Activated naive CD8-positive, alpha-beta T cell treated with anti-CD3 and anti-CD28 coated beads for 36 hours (primary cell): ENCODE measurements around the gene CLEC19A. TPM values are rescaled to one million over a fixed set of nuclear protein-coding genes. Genes with fewer than 3 reads are reported as not detected.
"Not testable (repeated sequence)": the region's sequence is repeated elsewhere in the genome, so short reads cannot be mapped to it uniquely, and the experiment has no call there.

Experiments used
- DNase-seq: peaks from one replicate; pipeline ENCODE4 v3.0.0; 2021
- H3K27ac Mint-ChIP-seq: one replicate; pipeline ENCODE4 v1.8.0; 2022; ENCODE audit warnings: mild to moderate bottlenecking, moderate library complexity, mixed read lengths
- H3K27me3 Mint-ChIP-seq: one replicate; pipeline ENCODE4 v1.8.0; 2022; ENCODE audit warnings: mild to moderate bottlenecking, mixed read lengths
- H3K36me3 Mint-ChIP-seq: one replicate; pipeline ENCODE4 v1.8.0; 2021; ENCODE audit warnings: mild to moderate bottlenecking, mixed read lengths
- H3K4me1 Mint-ChIP-seq: one replicate; pipeline ENCODE4 v1.8.0; 2021; ENCODE audit warnings: mixed read lengths
- H3K4me3 Mint-ChIP-seq: one replicate; pipeline ENCODE4 v1.8.0; 2022; ENCODE audit warnings: mild to moderate bottlenecking, moderate library complexity, mixed read lengths
- H3K9me3 Mint-ChIP-seq: one replicate; pipeline ENCODE4 v1.8.0; 2022; ENCODE audit warnings: mixed read lengths
- total RNA-seq, 2 experiments: library from RNA; stranded (reverse); gene quantifications; one replicate each; pipeline ENCODE4 v1.2.3, GENCODE V29; 2021

Gene CLEC19A
- total RNA-seq, 2 experiments from 2014 or later = not detected

DNA sequence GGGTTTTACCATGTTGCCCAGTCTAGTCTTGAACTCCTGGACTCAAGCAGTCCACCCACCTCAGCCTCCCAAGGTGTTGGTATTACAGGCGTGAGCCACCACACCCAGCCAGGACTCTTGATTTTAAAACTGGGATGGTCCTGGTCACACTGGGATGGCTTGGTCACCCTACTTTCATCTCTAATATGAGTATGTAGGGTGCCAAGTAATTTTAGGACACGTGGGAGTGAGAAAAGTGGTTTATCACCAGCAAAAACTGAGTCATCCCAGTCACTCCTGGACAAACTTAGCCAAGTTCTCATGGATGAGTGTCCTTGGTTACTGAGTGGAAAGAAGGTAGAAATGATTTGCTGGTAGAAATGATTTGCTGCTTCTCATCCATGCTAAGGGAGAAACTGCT lies 9.9 kb downstream of the CLEC19A start:
- H3K36me3 Mint-ChIP-seq = no peaks in the 10 kb centered on the region
- H3K27me3 Mint-ChIP-seq = peaks cover 27% of the 10 kb centered on the region
- no peak overlapping the region for H3K4me3 Mint-ChIP-seq
- DNase-seq = no peak
- peaks cover 5% of the 10 kb centered on the region for H3K9me3 Mint-ChIP-seq
- H3K27ac Mint-ChIP-seq = no peak overlapping the region
- peaks cover 8% of the 10 kb centered on the region for H3K4me1 Mint-ChIP-seq

DNA sequence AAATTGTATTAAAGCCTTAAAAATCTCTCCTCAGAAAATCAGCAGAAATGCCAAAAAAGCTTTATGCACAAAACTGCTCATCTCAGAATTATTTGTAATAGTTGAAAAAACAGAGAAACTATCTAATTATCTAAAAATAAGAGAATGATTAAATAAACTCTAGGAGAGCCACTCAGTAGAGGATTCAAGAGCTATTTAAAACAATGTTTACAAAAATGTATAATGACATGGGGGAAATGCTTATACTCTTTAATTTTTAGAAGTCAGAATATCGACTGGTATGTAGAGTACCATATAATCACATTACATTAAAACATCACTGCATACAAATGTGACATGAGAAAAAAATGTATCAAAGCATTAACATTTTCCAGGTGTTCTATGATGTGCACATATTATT lies 11.9 kb downstream of the CLEC19A start:
- peaks cover 16% of the 10 kb centered on the region for H3K27me3 Mint-ChIP-seq
- H3K4me3 Mint-ChIP-seq = no peak overlapping the region
- H3K36me3 Mint-ChIP-seq = no peaks in the 10 kb centered on the region
- H3K27ac Mint-ChIP-seq = no peak overlapping the region
- no peak for DNase-seq
- peaks cover 8% of the 10 kb centered on the region for H3K4me1 Mint-ChIP-seq
- H3K9me3 Mint-ChIP-seq = peaks cover 5% of the 10 kb centered on the region

DNA sequence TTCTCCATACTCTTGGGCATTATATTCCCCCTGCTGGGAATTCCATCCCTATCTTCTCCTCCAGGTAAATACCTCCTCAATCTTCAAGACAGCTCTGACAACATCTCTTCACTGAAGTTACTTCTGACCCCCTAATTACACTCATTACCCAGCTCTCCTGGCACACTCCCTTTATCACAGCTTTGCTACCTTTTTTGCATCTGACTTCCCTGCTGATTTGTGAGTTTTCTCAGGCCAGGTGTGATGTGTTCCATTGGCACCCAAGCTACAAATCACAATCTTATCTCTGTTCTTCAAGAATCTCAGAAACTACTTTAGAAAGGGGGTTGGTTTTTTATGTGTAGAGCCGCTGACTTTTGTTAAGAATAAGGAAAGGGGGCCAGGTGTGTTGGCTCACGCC lies 14.0 kb downstream of the CLEC19A start:
- H3K36me3 Mint-ChIP-seq = no peaks in the 10 kb centered on the region
- peaks cover 7% of the 10 kb centered on the region for H3K27me3 Mint-ChIP-seq
- no peak for DNase-seq
- H3K4me1 Mint-ChIP-seq = peaks cover 2% of the 10 kb centered on the region
- no peak overlapping the region for H3K4me3 Mint-ChIP-seq
- no peak overlapping the region for H3K27ac Mint-ChIP-seq
- H3K9me3 Mint-ChIP-seq = peaks cover 4% of the 10 kb centered on the region

DNA sequence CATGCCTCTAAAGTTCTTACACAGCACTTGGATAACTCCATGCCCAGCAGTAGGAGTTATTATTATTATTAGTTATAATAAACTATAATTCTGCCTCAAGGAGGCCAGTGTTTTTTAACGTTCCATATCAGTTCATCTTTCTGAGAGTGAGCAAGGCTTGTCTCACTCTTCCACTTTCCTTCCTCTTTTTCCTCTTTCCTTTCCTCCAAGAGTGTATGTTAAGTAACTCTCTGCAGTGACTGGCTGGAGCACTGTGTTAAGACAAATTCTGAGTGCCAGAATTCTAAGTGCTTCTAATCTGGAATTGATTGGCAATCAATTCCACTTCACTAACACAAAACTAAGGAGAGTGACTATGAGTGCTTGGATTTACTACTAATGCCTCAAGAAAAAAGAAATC lies 16.4 kb downstream of the CLEC19A start:
- H3K36me3 Mint-ChIP-seq = no peaks in the 10 kb centered on the region

DNA sequence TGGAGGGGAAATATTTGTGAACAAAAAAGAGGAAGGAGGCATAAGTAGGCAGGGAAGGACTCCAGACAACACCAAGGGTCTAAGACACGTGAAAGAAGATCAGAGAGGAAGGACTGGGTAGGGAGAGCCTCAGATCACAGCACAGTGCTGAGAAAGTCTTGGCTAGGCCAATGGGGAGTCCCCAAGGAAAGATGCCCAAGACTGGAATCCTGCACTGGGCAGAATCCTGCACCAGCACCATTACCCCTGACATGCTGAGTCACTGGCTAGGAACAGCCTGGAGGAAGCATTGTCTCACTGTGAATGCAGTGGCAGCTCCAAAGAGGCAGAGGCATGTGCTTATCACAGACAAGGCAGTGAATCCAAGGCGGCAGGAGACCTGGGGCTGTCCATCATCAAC lies 19.2 kb downstream of the CLEC19A start:
- Mint-ChIP-seq H3K36me3 (no peaks in the 10 kb centered on the region), H3K9me3 (no peaks in the 10 kb centered on the region)

More for the DNA sequence above, 16.4 kb downstream of the CLEC19A start:
- H3K4me1 Mint-ChIP-seq = no peaks in the 10 kb centered on the region
- H3K4me3 Mint-ChIP-seq = no peak overlapping the region
- no peak for DNase-seq
- H3K27ac Mint-ChIP-seq = no peak overlapping the region
- H3K27me3 Mint-ChIP-seq = peaks cover 4% of the 10 kb centered on the region
- H3K9me3 Mint-ChIP-seq = no peaks in the 10 kb centered on the region

DNA sequence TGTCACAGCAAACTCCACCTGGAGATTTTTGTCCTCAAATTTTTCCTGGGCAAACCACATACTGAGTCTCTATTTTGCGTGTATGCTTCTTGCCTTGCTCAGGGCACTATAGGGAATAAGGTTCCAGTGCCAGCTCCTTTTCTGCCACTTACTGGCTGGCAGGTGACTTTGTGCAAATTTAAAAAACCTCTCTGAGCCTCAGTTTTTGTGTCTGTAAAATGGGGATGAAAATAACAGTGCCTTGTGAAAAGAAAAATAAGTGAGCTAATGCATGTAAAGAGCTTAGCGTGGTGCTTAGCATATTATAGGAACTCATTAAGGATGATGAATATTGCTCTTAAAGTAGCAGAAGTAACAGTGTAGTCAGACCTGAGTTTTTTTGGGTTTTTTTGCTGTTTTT lies 19.9 kb downstream of the CLEC19A start:
- Mint-ChIP-seq H3K27ac (no peak overlapping the region), H3K27me3 (peaks cover 6% of the 10 kb centered on the region), H3K4me3 (no peak overlapping the region), H3K9me3 (no peaks in the 10 kb centered on the region), H3K4me1 (no peaks in the 10 kb centered on the region), H3K36me3 (no peaks in the 10 kb centered on the region)
- no peak for DNase-seq

More for the DNA sequence above, 19.2 kb downstream of the CLEC19A start:
- Mint-ChIP-seq H3K4me3 (no peak overlapping the region), H3K4me1 (no peaks in the 10 kb centered on the region), H3K27me3 (peaks cover 6% of the 10 kb centered on the region), H3K27ac (no peak overlapping the region)
- DNase-seq = no peak

DNA sequence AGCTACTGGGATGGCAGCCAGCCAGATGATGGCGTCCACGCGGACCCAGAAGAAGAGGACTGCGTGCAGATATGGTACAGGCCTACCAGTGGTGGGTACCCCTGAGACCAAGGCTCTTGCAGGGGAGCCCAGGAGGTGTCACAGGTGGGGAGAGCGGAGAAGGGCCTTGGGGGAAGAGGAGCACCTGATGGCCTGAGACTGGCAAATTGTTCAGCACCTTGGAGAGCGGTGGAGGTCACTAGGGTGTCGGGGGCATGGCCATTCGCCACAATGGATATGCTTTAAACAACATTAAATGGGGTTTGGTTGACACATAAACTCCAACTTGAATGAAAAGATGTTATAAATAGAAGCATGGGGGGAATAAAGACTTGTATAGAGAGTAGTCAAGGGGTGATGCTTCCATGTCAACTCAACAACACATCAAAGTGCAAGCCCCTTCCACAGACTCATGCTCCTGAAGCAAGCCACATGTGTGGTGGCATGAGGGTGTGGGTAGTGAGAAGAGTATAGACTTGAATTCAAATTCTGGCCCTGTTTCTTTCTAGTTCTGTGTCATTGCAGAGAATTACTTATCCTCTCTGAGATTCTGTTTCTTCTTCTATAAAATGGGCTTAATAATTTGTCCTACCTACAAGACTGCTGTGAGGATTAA lies 22.2 kb downstream of the CLEC19A start:
- no peaks in the 10 kb centered on the region for H3K9me3 Mint-ChIP-seq
- H3K27ac Mint-ChIP-seq = no peak overlapping the region
- no peak overlapping the region for H3K4me3 Mint-ChIP-seq
- H3K27me3 Mint-ChIP-seq = peaks cover 6% of the 10 kb centered on the region
- no peaks in the 10 kb centered on the region for H3K36me3 Mint-ChIP-seq
- DNase-seq = no peak
- H3K4me1 Mint-ChIP-seq = no peaks in the 10 kb centered on the region

DNA sequence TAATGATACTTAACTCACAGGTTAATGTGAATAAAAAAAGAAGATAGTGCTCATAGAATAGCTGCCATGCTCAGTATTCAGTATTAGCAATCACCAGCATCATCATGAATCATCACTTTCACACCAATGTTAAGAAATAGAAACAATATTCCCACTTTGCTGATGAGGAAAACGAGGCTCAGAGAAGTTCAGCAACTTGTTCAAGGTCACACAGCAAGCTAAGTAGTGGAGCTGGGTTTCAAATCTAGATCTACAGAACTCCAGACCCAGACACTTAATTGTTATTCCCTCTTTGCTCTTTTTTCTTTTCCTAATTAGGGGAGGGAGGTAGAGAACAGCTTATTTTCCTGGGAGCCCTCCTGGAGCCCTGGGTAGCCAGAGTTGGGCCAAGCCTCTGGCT lies 22.9 kb downstream of the CLEC19A start:
- Mint-ChIP-seq H3K36me3 (no peaks in the 10 kb centered on the region), H3K4me1 (no peaks in the 10 kb centered on the region), H3K27me3 (peaks cover 6% of the 10 kb centered on the region), H3K4me3 (no peak overlapping the region), H3K27ac (no peak overlapping the region), H3K9me3 (no peaks in the 10 kb centered on the region)
- no peak for DNase-seq

DNA sequence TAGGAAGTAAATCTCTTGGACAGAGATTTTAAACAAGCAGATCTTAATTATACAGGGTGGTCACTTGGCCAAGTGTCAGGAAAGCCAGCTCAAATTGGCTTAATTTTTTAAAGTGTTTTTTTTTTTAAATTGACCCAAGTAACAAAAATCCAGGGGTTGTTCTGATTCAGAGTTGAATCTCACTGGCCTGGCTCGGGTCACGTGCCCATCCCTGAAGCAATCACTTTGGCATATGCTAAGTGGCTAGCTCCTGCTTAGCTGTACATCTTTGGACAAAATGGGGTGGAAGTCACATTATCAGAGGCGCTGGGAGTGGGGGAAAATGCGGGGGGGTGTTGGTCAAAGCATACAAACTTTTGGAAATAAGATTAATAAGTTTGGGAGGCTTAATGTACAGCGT lies 23.6 kb downstream of the CLEC19A start:
- peaks cover 6% of the 10 kb centered on the region for H3K27me3 Mint-ChIP-seq
- no peak for DNase-seq
- H3K4me1 Mint-ChIP-seq = no peaks in the 10 kb centered on the region
- H3K36me3 Mint-ChIP-seq = no peaks in the 10 kb centered on the region
- no peaks in the 10 kb centered on the region for H3K9me3 Mint-ChIP-seq
- H3K4me3 Mint-ChIP-seq = no peak overlapping the region
- H3K27ac Mint-ChIP-seq = no peak overlapping the region

DNA sequence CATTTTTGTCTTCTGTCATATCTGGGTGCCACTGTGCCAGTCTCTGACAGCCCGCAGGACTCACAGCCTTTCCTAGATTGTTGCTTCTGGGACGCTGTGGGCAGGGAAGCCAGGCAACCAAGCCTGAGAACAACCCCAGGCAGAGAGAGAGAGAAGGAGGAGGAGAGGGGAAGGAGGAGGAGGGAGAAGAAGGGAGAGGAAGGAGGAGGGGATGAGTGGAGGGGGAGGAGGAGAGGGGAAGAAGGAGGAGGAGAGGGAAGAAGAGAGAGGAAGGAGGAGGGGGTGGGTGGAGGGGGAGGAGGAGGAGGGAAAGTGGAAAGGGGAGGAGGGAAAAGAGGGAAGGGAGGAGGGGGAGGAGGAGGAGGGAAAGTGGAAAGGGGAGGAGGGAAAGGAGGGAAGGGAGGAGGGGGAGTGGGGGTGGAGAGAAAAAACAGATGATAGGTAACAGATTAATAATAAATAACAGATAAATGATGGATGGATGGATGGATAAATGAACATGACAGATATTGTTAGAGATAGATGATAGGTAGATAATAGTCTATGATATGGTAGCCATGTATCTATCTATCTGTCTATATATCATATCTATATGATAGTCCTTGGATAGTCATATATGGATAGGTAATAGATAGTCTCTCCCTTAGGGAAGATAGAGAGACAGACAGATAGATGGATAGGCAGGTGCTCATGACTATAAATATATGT lies 29.3 kb downstream of the CLEC19A start:
- no peaks in the 10 kb centered on the region for H3K36me3 Mint-ChIP-seq
- no peaks in the 10 kb centered on the region for H3K9me3 Mint-ChIP-seq

DNA sequence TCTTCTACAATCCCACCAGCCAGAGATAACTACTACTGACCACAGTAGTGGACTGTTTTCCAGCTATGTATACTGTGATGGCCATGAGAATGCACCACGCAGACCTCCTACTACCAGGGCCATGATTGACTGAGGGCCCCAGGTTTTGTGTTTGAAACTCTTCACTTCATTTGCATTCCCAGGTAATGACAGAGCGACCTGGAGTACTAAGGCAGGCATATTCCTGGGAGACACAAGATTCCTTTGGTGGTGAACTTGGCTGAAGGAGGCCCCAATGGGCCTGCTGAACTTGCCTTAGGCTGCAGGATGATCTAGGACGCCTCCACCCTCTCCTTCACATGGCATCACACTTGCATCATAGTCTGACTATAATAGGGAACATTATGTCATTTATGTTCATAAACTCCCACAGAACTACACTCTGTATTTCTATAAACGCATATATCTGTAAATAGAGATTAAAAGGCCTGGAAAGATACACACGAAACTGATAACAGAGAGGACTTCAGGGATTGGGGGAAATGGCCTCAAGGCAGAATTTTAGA lies 30.4 kb downstream of the CLEC19A start:
- H3K9me3 Mint-ChIP-seq = no peaks in the 10 kb centered on the region
- H3K36me3 Mint-ChIP-seq = no peaks in the 10 kb centered on the region
- no peak for DNase-seq
- no peaks in the 10 kb centered on the region for H3K4me1 Mint-ChIP-seq
- H3K27ac Mint-ChIP-seq = no peak overlapping the region
- no peak overlapping the region for H3K4me3 Mint-ChIP-seq
- peaks cover 4% of the 10 kb centered on the region for H3K27me3 Mint-ChIP-seq

More for the DNA sequence above, 29.3 kb downstream of the CLEC19A start:
- no peak for DNase-seq
- H3K27me3 Mint-ChIP-seq = peaks cover 4% of the 10 kb centered on the region
- no peak overlapping the region for H3K4me3 Mint-ChIP-seq
- H3K4me1 Mint-ChIP-seq = no peaks in the 10 kb centered on the region
- H3K27ac Mint-ChIP-seq = no peak overlapping the region

DNA sequence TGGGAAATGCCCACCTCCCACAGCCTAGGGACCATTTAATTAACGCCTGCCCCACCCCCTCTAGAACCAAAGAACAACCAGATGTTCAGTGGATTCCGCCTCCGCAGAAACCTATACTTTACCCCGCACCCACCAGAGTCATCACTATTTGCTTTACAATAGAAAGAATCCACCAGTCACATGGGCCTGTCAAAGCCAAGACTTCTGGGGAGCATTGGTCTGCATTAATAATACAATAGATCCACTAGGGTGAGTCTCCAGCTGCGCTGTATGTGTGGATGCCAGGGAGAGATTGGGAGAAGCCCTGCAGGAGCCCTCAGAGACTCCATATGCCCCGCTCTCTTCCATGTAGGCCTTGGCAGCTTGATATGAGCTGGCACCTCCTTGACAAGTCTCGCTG lies 31.3 kb downstream of the CLEC19A start:
- no peak overlapping the region for H3K27ac Mint-ChIP-seq
- peaks cover 8% of the 10 kb centered on the region for H3K27me3 Mint-ChIP-seq
- no peak for DNase-seq
- no peaks in the 10 kb centered on the region for H3K4me1 Mint-ChIP-seq
- H3K36me3 Mint-ChIP-seq = peaks cover 2% of the 10 kb centered on the region
- no peak overlapping the region for H3K4me3 Mint-ChIP-seq
- H3K9me3 Mint-ChIP-seq = peaks cover 3% of the 10 kb centered on the region

DNA sequence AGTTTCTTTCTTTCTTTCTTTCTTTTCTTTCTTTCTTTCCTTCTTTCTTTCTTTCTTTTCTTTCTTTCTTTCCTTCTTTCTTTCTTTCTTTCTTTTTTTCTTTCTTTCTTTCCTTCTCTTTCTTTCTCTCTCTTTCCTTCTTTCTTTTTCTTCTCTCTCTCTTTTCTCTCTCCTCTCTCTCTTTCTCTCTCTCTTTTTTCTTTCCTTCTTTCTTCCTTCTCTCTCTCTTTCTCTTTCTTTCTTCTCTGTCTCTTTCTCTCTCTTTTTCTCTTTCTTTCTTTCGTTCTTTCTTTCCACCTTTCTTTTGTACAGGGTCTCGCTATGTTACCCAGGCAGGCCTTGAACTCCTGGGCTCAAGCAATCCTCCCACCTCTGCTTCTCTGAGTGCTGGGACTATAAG lies 35.7 kb downstream of the CLEC19A start:
- H3K4me3 Mint-ChIP-seq, H3K27ac Mint-ChIP-seq, DNase-seq, H3K4me1 Mint-ChIP-seq, H3K9me3 Mint-ChIP-seq, H3K27me3 Mint-ChIP-seq, H3K36me3 Mint-ChIP-seq: not testable (repeated sequence)

DNA sequence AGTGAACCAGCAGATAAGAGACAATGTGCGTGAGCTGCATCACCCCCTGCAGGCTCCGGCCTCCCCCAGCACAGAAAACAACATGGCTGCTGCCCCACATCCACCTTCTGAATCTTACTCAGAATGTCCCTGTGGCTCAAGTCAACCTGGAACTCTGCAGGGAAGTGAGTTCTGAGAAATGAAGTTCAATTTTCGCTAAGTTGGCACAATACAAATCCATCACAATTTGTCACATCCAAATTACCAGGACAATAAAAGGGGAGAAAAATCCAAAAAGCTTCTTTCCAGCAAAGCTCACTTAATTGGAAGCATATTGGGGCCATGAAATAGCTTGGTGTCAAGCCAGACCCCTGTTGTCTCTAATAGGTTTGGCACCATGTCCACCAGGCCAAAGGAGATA lies 38.1 kb downstream of the CLEC19A start:
- H3K27ac Mint-ChIP-seq = no peak overlapping the region
- no peak overlapping the region for H3K4me3 Mint-ChIP-seq
- H3K4me1 Mint-ChIP-seq = no peaks in the 10 kb centered on the region
- peaks cover 5% of the 10 kb centered on the region for H3K9me3 Mint-ChIP-seq
- H3K36me3 Mint-ChIP-seq = peaks cover 2% of the 10 kb centered on the region
- DNase-seq = no peak
- H3K27me3 Mint-ChIP-seq = peaks cover 8% of the 10 kb centered on the region

DNA sequence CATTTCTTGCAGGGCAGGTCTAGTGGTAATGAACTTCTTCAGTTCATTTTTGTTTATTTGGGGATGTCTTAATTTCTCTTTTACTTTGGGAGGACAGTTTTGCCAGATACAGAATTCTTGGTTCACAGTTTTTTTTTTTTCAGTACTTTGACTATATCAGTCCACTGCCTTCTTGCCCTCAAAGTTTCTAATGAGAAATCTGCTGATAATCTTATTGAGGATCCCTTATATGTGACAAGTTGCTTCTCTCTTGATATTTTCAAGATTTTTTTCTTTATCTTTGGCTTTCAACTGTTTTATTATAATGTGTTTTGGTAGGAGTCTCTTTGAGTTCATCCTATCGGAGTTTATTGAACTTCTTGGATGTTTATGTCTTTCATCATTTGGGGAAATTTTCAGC lies 42.8 kb downstream of the CLEC19A start:
- no peaks in the 10 kb centered on the region for H3K4me1 Mint-ChIP-seq
- H3K27ac Mint-ChIP-seq = no peak overlapping the region
- DNase-seq = no peak
- no peak overlapping the region for H3K4me3 Mint-ChIP-seq
- peaks cover 1% of the 10 kb centered on the region for H3K9me3 Mint-ChIP-seq
- no peaks in the 10 kb centered on the region for H3K36me3 Mint-ChIP-seq
- peaks cover 3% of the 10 kb centered on the region for H3K27me3 Mint-ChIP-seq

DNA sequence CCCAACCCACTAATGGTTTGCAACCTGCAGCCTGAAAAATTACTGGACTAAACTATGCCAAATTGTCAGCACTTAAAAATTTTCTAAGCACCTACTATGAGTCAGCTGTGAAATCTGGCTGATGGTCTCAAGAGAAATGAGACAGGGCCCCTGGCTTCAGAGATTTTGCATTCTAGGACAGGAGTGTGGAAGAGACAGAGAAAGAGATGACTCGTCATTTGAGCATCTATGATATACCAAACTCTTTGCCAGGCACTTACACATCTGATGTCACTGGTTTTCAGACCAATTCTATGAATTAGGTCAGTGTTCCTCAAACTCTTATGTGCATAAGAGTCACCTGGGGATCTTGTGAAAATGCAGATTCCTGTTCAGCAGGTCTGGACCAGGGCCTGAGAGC lies 44.4 kb downstream of the CLEC19A start:
- Mint-ChIP-seq H3K27me3 (peaks cover 3% of the 10 kb centered on the region), H3K9me3 (peaks cover 1% of the 10 kb centered on the region), H3K4me3 (no peak overlapping the region)

More for the DNA sequence above, 44.4 kb downstream of the CLEC19A start:
- H3K36me3 Mint-ChIP-seq = no peaks in the 10 kb centered on the region
- no peak overlapping the region for H3K27ac Mint-ChIP-seq
- no peaks in the 10 kb centered on the region for H3K4me1 Mint-ChIP-seq
- DNase-seq = no peak
